ENCODE data around the gene PHACTR3.

GRCh38 chr20:59806578-59806975 lies 202.2 kb downstream of the PHACTR3 start:
- no peak for TF ChIP-seq CTCF (optimal IDR thresholded peaks at IDR 0.05 in 1 of 3, IDR thresholded peaks at IDR 0.05 in 1 of 3, conservative IDR thresholded peaks at IDR 0.05 in 1 of 3; ENCODE audit: extremely low read depth in 1 of 3, insufficient read depth in 2 of 3, low read length in 3 of 3)
- no peak for TF ChIP-seq EZH2 (IDR thresholded peaks at IDR 0.05; ENCODE audit: low read length)
